Upper lobe of right lung (tissue), 1 donor: ENCODE data around the gene SERGEF. TPM values are rescaled to one million over a fixed set of nuclear protein-coding genes. Genes with fewer than 3 reads are reported as not detected.

Experiments
- ATAC-seq: fragments of 200-7000 bp; cut with Tn5 transposase; one replicate; pipeline ENCODE4 v1.9.1; 2020; ENCODE audit warnings: mild to moderate bottlenecking, moderate library complexity
- DNase-seq: peaks from one replicate; pipeline ENCODE4 v3.0.0-alpha.2; 2020
- H3K27ac ChIP-seq: fragments of 200-600 bp; one replicate; pipeline ENCODE4 v1.8.0; 2022
- H3K27me3 ChIP-seq: fragments of 200-600 bp; one replicate; pipeline ENCODE4 v1.8.0; 2022; ENCODE audit warnings: mild to moderate bottlenecking
- H3K36me3 ChIP-seq: fragments of 200-600 bp; one replicate; pipeline ENCODE4 v1.8.0; 2022
- H3K4me1 ChIP-seq: fragments of 200-600 bp; one replicate; pipeline ENCODE4 v1.8.0; 2022
- H3K4me3 ChIP-seq: fragments of 200-600 bp; one replicate; pipeline ENCODE4 v1.8.0; 2022; ENCODE audit warnings: mild to moderate bottlenecking
- H3K9me3 ChIP-seq: fragments of 200-600 bp; one replicate; pipeline ENCODE4 v1.8.0; 2022
- CTCF ChIP-seq: fragments of 200-600 bp; IDR thresholded peaks from one replicate; pipeline ENCODE4 v1.8.0; 2022; ENCODE audit warnings: antibody characterized with exemption
- intact Hi-C: fragments of 100-400 bp; cut with DNase I; formaldehyde crosslinking; loops from one replicate; pipeline ENCODE4 v1.11.0; 2022
- total RNA-seq: library from RNA; stranded (reverse); fragmentation: NEBNext Ultra II Directional; extraction: Animal tissue kit (Norgen Biotek cat#: 25700); gene quantifications from one replicate; pipeline ENCODE4 v1.2.1, GENCODE V29; 2021
- donor health status: DM: no; HTN: yes; CAD: no; lungs with severe emphysema.

The SERGEF gene
- total RNA-seq, 1 donor from 2014 or later = 37.6 TPM

GRCh38 chr11:17828311-17828751 lies 184.5 kb downstream of the SERGEF start:
- Histone ChIP-seq H3K9me3 (no peaks in the 10 kb centered on the region), H3K27ac (no peak overlapping the region), H3K4me3 (no peak overlapping the region), H3K4me1 (no peaks in the 10 kb centered on the region), H3K27me3 (no peaks in the 10 kb centered on the region), H3K36me3 (no peaks in the 10 kb centered on the region)
- DNase-seq (no peak), ATAC-seq (peak; percentile 62)
- intact Hi-C loops = no loop called here
- TF ChIP-seq CTCF = no peak

- Histone ChIP-seq H3K36me3 (no peaks in the 10 kb centered on the region), H3K27ac (no peak overlapping the region), H3K4me1 (peaks cover 7% of the 10 kb centered on the region), H3K9me3 (no peaks in the 10 kb centered on the region), H3K4me3 (no peak overlapping the region), H3K27me3 (no peaks in the 10 kb centered on the region)
- intact Hi-C loops = no loop called here
- no peak for ATAC-seq
- DNase-seq = no peak
- TF ChIP-seq CTCF = no peak
Measured at GRCh38 chr11:17827006-17827405, 185.8 kb downstream of the SERGEF start.

- DNase-seq (no peak), ATAC-seq (no peak)
- Histone ChIP-seq H3K27me3 (no peaks in the 10 kb centered on the region), H3K9me3 (no peaks in the 10 kb centered on the region), H3K4me3 (no peak overlapping the region), H3K36me3 (no peaks in the 10 kb centered on the region), H3K4me1 (peaks cover 15% of the 10 kb centered on the region), H3K27ac (no peak overlapping the region)
- intact Hi-C loops = no loop called here
- no peak for TF ChIP-seq CTCF
Measured at GRCh38 chr11:17822401-17822781, 190.5 kb downstream of the SERGEF start.

GRCh38 chr11:17821648-17822400 lies 191.0 kb downstream of the SERGEF start:
- Histone ChIP-seq H3K4me3 (no peak overlapping the region), H3K27me3 (no peaks in the 10 kb centered on the region), H3K36me3 (no peaks in the 10 kb centered on the region), H3K9me3 (no peaks in the 10 kb centered on the region), H3K27ac (no peak overlapping the region), H3K4me1 (peaks cover 15% of the 10 kb centered on the region)
- TF ChIP-seq CTCF = no peak
- ATAC-seq = no peak
- DNase-seq = no peak
- intact Hi-C loops = no loop called here

GRCh38 chr11:17816232-17816931 lies 196.5 kb downstream of the SERGEF start:
- Histone ChIP-seq H3K4me3 (no peak overlapping the region), H3K36me3 (no peaks in the 10 kb centered on the region), H3K4me1 (peaks cover 2% of the 10 kb centered on the region), H3K27ac (no peak overlapping the region), H3K27me3 (no peaks in the 10 kb centered on the region), H3K9me3 (no peaks in the 10 kb centered on the region)
- TF ChIP-seq CTCF = no peak
- intact Hi-C loops = no loop called here
- DNase-seq (no peak), ATAC-seq (no peak)
